Mammary epithelial cell (primary cell): ENCODE results near the gene TBC1D1.

Experiments
- EZH2 ChIP-seq: IDR thresholded peaks from 2 replicates; pipeline ENCODE4 v1.6.1; 2012; ENCODE audit warnings: low read length, inconsistent platforms, borderline replicate concordance
- TF ChIP-seq, protein P1 (sequence below), 2 donors: IDR thresholded peaks in 1 of 2; conservative IDR thresholded peaks in 1 of 2; 2 replicates each; pipeline ENCODE4 v1.5.1; 2011 to 2012; ENCODE audit warnings: inconsistent platforms in 2 of 2, low read length in 2 of 2, mild to moderate bottlenecking in 2 of 2, control low read depth in 1 of 2, low read depth in 1 of 2; ENCODE audit not compliant: insufficient read depth in 1 of 2; ENCODE audit errors: extremely low read depth in 1 of 2

DNA sequence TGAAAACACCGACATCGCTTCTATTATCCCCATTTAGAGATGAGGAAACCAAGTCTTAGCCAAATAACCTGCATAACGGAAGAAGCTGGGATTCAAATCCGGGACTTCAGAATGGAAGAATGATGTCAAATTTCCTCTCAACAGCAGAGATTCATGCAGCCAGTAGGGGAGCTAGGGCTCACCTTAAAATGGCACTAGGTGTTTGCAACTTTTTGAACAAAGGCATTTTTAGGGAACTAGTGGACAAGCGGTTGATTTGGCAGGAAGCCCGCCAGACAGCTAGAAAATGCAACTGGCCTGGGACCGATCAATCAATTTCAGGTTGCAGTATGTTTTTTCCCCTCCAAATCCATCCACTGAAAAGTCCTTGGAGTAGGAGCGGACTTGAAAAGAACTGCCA, 293.5 kb downstream of the TBC1D1 start:
- TF ChIP-seq, protein P1, sequence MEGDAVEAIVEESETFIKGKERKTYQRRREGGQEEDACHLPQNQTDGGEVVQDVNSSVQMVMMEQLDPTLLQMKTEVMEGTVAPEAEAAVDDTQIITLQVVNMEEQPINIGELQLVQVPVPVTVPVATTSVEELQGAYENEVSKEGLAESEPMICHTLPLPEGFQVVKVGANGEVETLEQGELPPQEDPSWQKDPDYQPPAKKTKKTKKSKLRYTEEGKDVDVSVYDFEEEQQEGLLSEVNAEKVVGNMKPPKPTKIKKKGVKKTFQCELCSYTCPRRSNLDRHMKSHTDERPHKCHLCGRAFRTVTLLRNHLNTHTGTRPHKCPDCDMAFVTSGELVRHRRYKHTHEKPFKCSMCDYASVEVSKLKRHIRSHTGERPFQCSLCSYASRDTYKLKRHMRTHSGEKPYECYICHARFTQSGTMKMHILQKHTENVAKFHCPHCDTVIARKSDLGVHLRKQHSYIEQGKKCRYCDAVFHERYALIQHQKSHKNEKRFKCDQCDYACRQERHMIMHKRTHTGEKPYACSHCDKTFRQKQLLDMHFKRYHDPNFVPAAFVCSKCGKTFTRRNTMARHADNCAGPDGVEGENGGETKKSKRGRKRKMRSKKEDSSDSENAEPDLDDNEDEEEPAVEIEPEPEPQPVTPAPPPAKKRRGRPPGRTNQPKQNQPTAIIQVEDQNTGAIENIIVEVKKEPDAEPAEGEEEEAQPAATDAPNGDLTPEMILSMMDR (conservative IDR thresholded peaks at IDR 0.05 in 1 of 2, IDR thresholded peaks at IDR 0.05 in 1 of 2; ENCODE audit: extremely low read depth in 1 of 2, insufficient read depth in 1 of 2, low read depth in 1 of 2, low read length in 2 of 2): peak; percentile 29 to 43
- no peak for TF ChIP-seq EZH2
